Stimulated activated CD4-positive, alpha-beta T cell treated with anti-CD3 and anti-CD28 coated beads, Interleukin-1b, Interleukin-23, amount 100 ng/mL, for 4 hours (primary cell): ENCODE results near the gene ASS1.

Experiments used
- DNase-seq, 2 donors: peaks; one replicate each; pipeline ENCODE4 v3.0.0-alpha.2; 2020; ENCODE audit warnings: low read depth in 2 of 2

The ASS1 gene

DNA sequence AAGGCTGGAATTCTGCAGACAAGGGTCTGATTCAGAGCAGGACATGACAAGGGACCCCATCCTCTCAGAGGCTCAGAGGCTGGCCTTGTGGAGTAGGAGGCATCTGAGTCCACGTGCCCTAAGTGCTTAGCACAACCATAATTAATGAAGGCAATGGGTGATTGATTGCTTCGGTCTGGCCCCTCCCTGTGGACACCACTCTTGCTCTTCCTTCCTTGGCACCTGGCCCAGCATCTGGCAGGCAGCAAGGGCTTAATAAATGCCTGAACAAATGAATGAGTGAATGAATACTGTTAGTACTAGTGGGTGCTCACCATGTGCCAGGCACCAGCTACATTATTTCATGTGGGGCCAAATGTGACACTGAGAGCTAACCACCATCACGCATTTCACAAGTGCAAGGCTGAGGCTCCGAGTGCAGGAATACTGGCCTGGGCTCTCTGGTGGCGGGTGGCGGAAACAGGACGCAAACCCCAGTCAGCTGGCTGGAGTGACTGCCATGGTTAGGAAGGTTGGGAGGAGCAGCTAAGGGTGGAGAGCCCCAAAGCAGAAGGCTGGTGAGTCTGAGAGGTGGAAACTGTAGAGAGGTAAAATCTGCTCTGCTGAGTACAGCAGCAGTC lies 53.6 kb downstream of the ASS1 start:
- no peak for DNase-seq

GRCh38 chr9:130498918-130499698 lies 54.3 kb downstream of the ASS1 start:
- no peak for DNase-seq

DNA sequence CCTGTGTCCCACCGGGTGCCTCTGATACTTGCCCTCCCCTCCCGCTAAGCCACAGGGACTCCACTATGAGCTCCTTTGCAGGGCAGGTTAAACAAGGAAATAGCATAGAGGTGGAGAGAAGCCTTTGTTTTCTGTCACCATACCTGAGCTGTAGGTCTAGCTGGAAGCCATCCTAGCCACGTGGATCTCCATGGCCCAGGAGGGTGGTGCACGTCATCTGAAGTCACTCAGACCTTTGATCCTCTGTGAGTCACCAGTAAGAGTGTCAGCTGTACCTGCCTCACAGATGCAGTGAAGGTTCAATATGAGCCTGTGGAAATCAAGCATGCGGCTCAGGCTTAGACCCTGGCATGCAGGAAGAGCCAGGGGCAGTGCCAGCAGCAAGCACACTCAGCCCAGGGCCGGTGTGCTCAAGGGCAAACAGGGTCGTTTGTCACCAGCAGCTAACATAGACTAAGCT lies 55.1 kb downstream of the ASS1 start:
- DNase-seq: peak in 1 of 2 donors; percentile 5

GRCh38 chr9:130500340-130501180 lies 55.8 kb downstream of the ASS1 start:
- DNase-seq: no peak

DNA sequence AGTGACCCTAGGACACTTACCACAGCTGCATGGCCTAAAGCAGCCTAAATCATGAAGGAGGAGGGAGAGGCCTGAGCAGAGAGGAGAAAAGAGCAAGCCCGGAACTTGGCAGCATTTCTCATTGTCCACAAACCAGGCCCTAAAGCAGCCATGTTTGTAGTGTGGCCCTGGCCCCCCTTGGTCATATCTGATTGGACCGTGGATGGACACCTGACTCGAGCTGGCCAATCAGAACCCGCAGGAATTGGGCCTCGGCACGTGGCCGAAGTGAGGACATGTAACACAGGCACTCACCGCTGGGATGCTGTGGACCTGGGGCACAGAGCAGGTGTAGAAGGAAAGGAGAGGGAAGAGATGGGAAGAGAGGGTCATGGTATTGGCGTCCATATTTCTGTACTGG lies 56.9 kb downstream of the ASS1 start:
- no peak for DNase-seq

GRCh38 chr9:130508218-130508617 lies 63.5 kb downstream of the ASS1 start:
- no peak for DNase-seq

GRCh38 chr9:130512199-130512598 lies 67.4 kb downstream of the ASS1 start:
- DNase-seq: no peak

DNA sequence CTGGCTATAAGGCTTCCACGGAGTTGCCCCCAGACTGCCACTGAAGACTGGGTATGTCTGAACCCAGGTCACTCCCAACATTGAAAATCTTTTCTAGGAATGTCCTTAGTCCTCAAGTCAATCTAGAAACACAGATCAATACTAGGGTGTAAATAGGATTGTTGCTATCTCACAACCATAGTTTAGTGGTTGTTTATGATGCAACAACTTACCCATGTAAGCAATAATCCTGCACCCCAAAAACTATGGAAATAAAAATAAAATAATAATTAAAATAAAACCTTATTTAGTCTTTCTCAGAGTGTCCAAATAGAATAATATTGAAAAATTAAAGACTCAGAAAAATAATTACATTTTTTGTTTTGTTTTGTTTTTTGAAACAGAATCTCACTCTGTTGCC lies 68.3 kb downstream of the ASS1 start:
- no peak for DNase-seq

GRCh38 chr9:130518233-130518632 lies 73.5 kb downstream of the ASS1 start:
- no peak for DNase-seq

GRCh38 chr9:130518943-130519799 lies 74.4 kb downstream of the ASS1 start:
- DNase-seq: no peak

GRCh38 chr9:130519927-130520326 lies 75.2 kb downstream of the ASS1 start:
- no peak for DNase-seq

GRCh38 chr9:130521715-130522114 lies 77.0 kb downstream of the ASS1 start:
- no peak for DNase-seq

DNA sequence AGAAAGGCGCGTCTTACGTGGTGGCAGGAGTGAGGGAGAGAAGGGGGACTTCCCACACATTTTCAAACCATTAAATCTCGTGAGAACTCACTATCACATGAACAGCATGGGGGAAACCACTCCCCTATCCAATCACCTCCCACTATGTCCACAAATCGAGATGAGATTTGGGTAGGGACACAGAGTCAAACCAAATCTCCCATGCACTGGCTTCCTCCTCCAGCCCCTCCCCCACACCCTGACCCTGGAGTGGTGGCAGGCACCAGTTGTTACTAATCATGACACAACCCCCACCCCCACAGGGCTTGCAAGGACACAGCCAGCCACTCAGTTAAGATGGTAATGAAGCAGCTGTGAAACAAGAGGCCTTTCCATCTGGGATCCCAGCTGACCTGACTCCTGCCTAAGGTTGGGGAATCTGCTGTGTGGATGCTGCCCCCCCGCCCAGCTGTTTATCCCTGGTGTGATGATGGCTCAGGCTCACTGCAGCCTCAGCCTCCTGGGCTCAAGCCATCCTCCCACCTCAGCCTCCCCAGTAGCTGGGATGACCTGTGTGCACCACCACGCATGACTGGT lies 77.6 kb downstream of the ASS1 start:
- no peak for DNase-seq

- DNase-seq: no peak
Measured at GRCh38 chr9:130523921-130524320, 79.2 kb downstream of the ASS1 start.

- DNase-seq: no peak
Measured at GRCh38 chr9:130526193-130526853, 81.6 kb downstream of the ASS1 start.

DNA sequence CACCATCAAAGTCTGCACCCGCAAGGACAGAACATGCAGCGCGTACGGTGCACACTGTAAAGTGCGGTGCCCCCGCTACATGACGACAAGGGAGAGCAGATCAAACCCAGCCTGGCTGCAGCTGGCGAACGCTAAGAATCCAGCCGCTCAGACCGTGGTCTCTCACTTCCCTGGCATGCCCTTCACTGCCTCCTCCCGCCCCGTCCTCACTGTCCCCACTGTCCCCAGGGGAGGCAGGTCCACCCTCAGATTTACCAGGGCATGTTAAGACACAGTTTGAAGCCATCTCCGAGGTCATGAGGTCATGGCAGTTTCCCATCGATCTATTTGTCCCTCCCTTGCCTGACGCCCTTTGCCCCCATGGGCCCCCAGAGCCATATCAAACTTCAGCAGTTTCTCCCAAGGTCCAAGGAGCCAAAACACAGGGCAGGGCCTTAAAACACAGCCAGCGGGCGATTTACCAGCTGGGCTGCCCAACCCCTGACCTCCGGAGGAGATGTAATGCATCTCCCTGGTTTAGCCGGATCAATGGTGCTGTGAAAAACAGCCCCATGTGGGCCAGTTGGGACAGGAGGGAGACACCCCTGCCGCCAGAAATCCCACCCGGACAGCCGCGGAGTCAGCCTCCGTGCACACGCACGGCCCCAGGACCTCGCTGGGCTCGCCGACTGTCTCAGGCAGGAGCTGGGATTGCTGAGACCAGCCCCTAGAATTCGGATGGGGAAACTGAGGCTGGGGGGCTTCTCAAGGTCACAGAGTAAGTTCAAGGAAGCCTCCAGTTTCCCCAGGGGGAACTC lies 82.3 kb downstream of the ASS1 start:
- no peak for DNase-seq

GRCh38 chr9:130527651-130528310 lies 83.0 kb downstream of the ASS1 start:
- no peak for DNase-seq

- no peak for DNase-seq
Measured at GRCh38 chr9:130528674-130529073, 83.9 kb downstream of the ASS1 start.

- DNase-seq: no peak
Measured at GRCh38 chr9:130530938-130531337, 86.2 kb downstream of the ASS1 start.
